HG02884 (cell line): ENCODE data around the gene PPDPF.
A peak's percentile ranks its signal among the peaks of the same experiment; 100 is the strongest.

Experiments
- ATAC-seq: cut with Tn5 transposase; IDR thresholded peaks from one replicate; pipeline ENCODE4 v1.9.1; 2021; ENCODE audit warnings: mild to moderate bottlenecking, moderate library complexity; ENCODE audit not compliant: unreplicated experiment

The PPDPF gene

GRCh38 chr20:63536241-63536977, 15.8 kb downstream of the PPDPF start:
- ATAC-seq, result no peak

- no peak for ATAC-seq
These were observed 16.5 kb downstream of the PPDPF start, which contains the start of gene PTK6 for GRCh38 chr20:63536997-63537524. Gene PTK6 (minus strand): TSS chr20:63537376. CDS start chr20:63537314, 62 bp downstream.

- ATAC-seq, result peak; percentile 73
These were observed 17.1 kb downstream of the PPDPF start for GRCh38 chr20:63537525-63538203.

GRCh38 chr20:63538204-63539091, 17.9 kb downstream of the PPDPF start:
- no peak for ATAC-seq

- no peak for ATAC-seq
These were observed 18.5 kb downstream of the PPDPF start for GRCh38 chr20:63539092-63539430.

GRCh38 chr20:63539441-63540370, 19.1 kb downstream of the PPDPF start:
- no peak for ATAC-seq

GRCh38 chr20:63540417-63541186, 20.0 kb downstream of the PPDPF start:
- ATAC-seq, result no peak

- ATAC-seq, result no peak
These were observed 20.8 kb downstream of the PPDPF start for GRCh38 chr20:63541371-63541770.

GRCh38 chr20:63542031-63542559, 21.5 kb downstream of the PPDPF start:
- ATAC-seq, result no peak

- ATAC-seq, result no peak
These were observed 22.1 kb downstream of the PPDPF start for GRCh38 chr20:63542696-63543095.

GRCh38 chr20:63543131-63543530, 22.6 kb downstream of the PPDPF start:
- no peak for ATAC-seq

GRCh38 chr20:63543733-63544132, 23.2 kb downstream of the PPDPF start:
- no peak for ATAC-seq

- ATAC-seq, result no peak
These were observed 23.8 kb downstream of the PPDPF start for GRCh38 chr20:63544241-63544957.

- ATAC-seq, result no peak
These were observed 24.5 kb downstream of the PPDPF start for GRCh38 chr20:63544958-63545516.

GRCh38 chr20:63545814-63546213, 25.2 kb downstream of the PPDPF start:
- ATAC-seq, result no peak

- ATAC-seq, result no peak
These were observed 25.8 kb downstream of the PPDPF start for GRCh38 chr20:63546256-63546955.

- ATAC-seq, result no peak
These were observed 26.6 kb downstream of the PPDPF start for GRCh38 chr20:63546956-63547724.
